Loucy (cell line): Measurements from ENCODE around the gene FGD3.

Experiments
- H2AFZ ChIP-seq: fragments of 200-600 bp; sonication (generic); 2 replicates; pipeline ENCODE4 v1.6.0; 2016; ENCODE audit warnings: antibody characterized with exemption, mild to moderate bottlenecking, low read length, moderate library complexity
- H3F3A ChIP-seq: fragments of 200-600 bp; 2 replicates; pipeline ENCODE4 v1.6.0; 2016; ENCODE audit warnings: antibody characterized with exemption, low read depth, mild to moderate bottlenecking
- H3K27me3 ChIP-seq: fragments of 200-600 bp; sonication (generic); 2 replicates; pipeline ENCODE4 v1.6.1; 2014; ENCODE audit warnings: low read length, mild to moderate bottlenecking; ENCODE audit not compliant: insufficient read depth, poor library complexity, severe bottlenecking
- H3K36me3 ChIP-seq: fragments of 200-600 bp; sonication (generic); 2 replicates; pipeline ENCODE4 v1.6.1; 2016; ENCODE audit warnings: low read length; ENCODE audit not compliant: insufficient read depth
- H3K4me1 ChIP-seq: fragments of 200-600 bp; sonication (generic); 2 replicates; pipeline ENCODE4 v1.5.1; 2014; ENCODE audit warnings: low read length, mild to moderate bottlenecking; ENCODE audit not compliant: insufficient read depth, poor library complexity, severe bottlenecking
- H3K4me2 ChIP-seq: fragments of 200-600 bp; sonication (generic); 2 replicates; pipeline ENCODE4 v1.6.0; 2014; ENCODE audit warnings: antibody characterized with exemption, low read length, low read depth, mild to moderate bottlenecking; ENCODE audit not compliant: poor library complexity, severe bottlenecking
- H3K4me3 ChIP-seq: fragments of 200-600 bp; sonication (generic); 2 replicates; pipeline ENCODE4 v1.5.1; 2014; ENCODE audit warnings: low read length, mild to moderate bottlenecking, mixed read lengths; ENCODE audit not compliant: poor library complexity, severe bottlenecking
- H3K79me2 ChIP-seq: fragments of 200-600 bp; sonication (generic); 2 replicates; pipeline ENCODE4 v1.6.1; 2014; ENCODE audit warnings: low read length; ENCODE audit not compliant: insufficient read depth
- H3K9ac ChIP-seq: fragments of 200-600 bp; sonication (generic); 2 replicates; pipeline ENCODE4 v1.6.0; 2014; ENCODE audit warnings: mild to moderate bottlenecking, low read depth, low read length, moderate library complexity; ENCODE audit not compliant: poor library complexity, severe bottlenecking
- H3K9me2 ChIP-seq: fragments of 200-600 bp; sonication (generic); replicated peaks from 2 replicates; pipeline ENCODE4 v1.6.1; 2016; ENCODE audit warnings: low read depth, low read length, mixed read lengths
- H3K9me3 ChIP-seq: fragments of 200-600 bp; sonication (generic); 2 replicates; pipeline ENCODE4 v1.6.1; 2014; ENCODE audit warnings: mild to moderate bottlenecking, antibody characterized with exemption, low read length, low read depth; ENCODE audit not compliant: insufficient read depth
- H4K20me1 ChIP-seq: fragments of 200-600 bp; sonication (generic); 2 replicates; pipeline ENCODE4 v1.6.0; 2014; ENCODE audit warnings: antibody characterized with exemption, low read length, mild to moderate bottlenecking; ENCODE audit not compliant: insufficient read depth, poor library complexity, severe bottlenecking
- EZH2phosphoT487 ChIP-seq: fragments of 200-600 bp; IDR thresholded peaks from 2 replicates; pipeline ENCODE4 v1.6.1; 2018; ENCODE audit warnings: antibody characterized with exemption, mild to moderate bottlenecking, moderate library complexity, borderline replicate concordance
- TF ChIP-seq, protein P1 (sequence below): fragments of 200-600 bp; sonication (generic); conservative IDR thresholded peaks from 2 replicates; pipeline ENCODE4 v1.5.1; 2014; ENCODE audit warnings: mild to moderate bottlenecking, antibody characterized with exemption, low read length

FGD3 gene

DNA sequence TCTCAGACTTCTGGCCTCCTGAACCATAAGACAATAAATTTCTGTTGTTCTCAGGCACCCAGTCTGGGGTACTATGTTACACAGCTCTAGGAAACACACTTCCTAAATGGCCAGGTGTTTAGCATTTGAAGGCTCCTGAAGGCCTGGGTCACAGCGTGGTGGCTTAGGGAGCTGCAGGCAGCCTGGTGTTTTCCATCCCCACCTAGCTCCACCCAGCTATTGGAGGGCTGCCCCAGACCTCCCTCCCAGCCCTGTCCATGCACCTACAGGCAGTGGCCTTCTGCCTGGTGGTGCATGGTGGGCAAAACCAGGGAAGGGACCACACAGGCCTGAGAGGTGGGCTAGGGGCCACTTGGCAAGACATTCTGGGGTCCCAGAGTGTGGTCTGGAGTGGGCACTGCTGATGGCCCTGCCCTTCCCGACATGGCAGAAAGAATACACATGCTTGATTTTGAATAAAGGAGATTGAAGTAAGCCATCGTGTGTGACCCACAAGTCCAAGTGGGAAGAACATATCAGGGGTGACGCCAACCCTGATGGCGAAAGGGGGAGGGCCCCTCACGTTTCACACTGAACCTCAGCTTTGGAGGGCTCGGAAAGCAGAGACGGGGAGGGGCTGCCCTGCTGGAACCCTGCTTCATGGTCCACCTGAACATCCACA lies 109.8 kb downstream of the FGD3 start:
- no peaks in the 10 kb centered on the region for H3K36me3 ChIP-seq
- TF ChIP-seq, protein P1, sequence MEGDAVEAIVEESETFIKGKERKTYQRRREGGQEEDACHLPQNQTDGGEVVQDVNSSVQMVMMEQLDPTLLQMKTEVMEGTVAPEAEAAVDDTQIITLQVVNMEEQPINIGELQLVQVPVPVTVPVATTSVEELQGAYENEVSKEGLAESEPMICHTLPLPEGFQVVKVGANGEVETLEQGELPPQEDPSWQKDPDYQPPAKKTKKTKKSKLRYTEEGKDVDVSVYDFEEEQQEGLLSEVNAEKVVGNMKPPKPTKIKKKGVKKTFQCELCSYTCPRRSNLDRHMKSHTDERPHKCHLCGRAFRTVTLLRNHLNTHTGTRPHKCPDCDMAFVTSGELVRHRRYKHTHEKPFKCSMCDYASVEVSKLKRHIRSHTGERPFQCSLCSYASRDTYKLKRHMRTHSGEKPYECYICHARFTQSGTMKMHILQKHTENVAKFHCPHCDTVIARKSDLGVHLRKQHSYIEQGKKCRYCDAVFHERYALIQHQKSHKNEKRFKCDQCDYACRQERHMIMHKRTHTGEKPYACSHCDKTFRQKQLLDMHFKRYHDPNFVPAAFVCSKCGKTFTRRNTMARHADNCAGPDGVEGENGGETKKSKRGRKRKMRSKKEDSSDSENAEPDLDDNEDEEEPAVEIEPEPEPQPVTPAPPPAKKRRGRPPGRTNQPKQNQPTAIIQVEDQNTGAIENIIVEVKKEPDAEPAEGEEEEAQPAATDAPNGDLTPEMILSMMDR, result no peak
- TF ChIP-seq EZH2phosphoT487, result no peak
- no peak overlapping the region for H3K4me3 ChIP-seq
- no peaks in the 10 kb centered on the region for H3K9me2 ChIP-seq
- H4K20me1 ChIP-seq, result no peaks in the 10 kb centered on the region
- H3K27me3 ChIP-seq, result no peaks in the 10 kb centered on the region
- no peak overlapping the region for H2AFZ ChIP-seq
- H3K9me3 ChIP-seq, result no peaks in the 10 kb centered on the region
- H3K4me1 ChIP-seq, result peaks cover 38% of the 10 kb centered on the region
- H3F3A ChIP-seq, result no peaks in the 10 kb centered on the region
- H3K9ac ChIP-seq, result no peak overlapping the region
- H3K79me2 ChIP-seq, result no peaks in the 10 kb centered on the region
- no peak overlapping the region for H3K4me2 ChIP-seq

DNA sequence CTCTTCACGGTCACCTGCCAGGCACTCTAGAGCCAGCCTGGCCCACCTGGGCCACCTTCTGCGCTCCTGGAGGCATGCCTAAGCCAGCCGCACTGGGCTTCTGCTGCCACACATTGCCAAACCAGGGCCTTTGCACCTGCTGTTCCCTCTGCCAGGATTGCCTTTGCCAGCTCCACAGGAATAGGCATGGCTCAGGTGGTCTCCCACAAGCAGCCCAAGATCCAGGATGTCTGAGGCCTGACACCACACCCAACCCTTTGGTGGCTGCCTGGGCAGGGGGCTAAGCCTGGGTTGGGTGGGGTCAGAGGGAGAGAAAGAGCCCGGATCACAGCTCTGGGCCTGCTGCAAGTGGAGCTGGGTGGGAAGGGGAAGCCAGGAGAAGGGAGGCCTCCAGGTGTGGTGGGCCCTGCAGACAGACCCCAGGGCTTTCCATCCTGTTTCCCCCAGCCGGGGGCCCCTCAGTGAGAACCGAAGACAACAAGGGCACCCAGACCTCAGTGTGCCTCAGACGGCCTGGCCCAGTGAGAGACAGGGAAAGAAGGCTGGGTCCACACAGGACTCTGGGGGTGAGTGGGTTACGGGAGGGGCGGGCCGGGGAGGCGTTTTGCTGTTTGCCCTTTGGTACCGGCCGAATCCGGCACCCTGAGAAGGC lies 110.5 kb downstream of the FGD3 start:
- Histone ChIP-seq H3F3A (no peaks in the 10 kb centered on the region), H3K4me3 (no peak overlapping the region), H3K4me1 (peaks cover 44% of the 10 kb centered on the region), H3K9ac (no peak overlapping the region), H3K79me2 (no peaks in the 10 kb centered on the region), H2AFZ (no peak overlapping the region), H3K36me3 (no peaks in the 10 kb centered on the region), H3K9me2 (no peaks in the 10 kb centered on the region), H4K20me1 (no peaks in the 10 kb centered on the region), H3K4me2 (no peak overlapping the region), H3K9me3 (no peaks in the 10 kb centered on the region), H3K27me3 (no peaks in the 10 kb centered on the region)
- no peak for TF ChIP-seq EZH2phosphoT487
- TF ChIP-seq, protein P1, result no peak

DNA sequence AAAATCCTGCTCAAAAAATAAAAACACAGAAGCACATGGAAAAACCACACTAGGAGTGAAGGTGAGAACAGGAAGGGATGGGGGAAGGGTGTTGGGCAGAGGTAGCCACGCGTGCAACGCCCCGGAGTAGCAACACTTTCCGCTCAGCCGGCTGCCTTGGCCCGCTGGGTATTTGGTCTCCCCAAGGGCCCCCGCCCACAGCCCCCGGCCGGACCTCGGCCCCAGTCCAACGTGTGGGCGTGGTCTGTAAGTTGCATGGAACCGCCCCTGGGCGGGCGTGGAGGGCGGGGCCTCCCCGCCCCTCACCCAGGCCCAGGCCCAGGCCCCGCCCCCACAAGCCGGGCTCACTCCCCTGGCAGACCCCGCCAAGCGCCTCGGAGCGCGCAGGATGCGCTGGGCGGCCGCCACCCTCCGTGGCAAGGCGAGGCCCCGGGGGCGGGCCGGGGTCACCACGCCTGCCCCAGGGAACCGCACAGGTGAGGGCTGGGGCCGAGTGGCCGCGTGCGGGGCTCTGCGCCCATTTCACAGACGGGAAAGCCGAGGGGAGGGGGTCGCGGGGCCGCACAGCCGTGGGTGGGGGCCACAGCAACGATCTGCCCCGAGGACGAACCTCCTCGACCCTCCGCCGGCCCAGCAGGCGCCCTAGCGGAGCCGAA lies 111.2 kb downstream of the FGD3 start, which contains the start of gene SUSD3:
Gene SUSD3, plus strand, starts transcription at position 347 of the 656 bp plus-strand sequence. Its CDS starts 42 bp downstream, at position 389.
- Histone ChIP-seq H3K9ac (no peak within 1 kb of the TSS), H2AFZ (no peak within 1 kb of the TSS)

More for the DNA sequence above, 111.2 kb downstream of the FGD3 start, which contains the start of gene SUSD3:
- Histone ChIP-seq H3F3A (0 out of 2 replicates have a peak, but pooled peaks cover 2% of the 10 kb centered on the region), H3K9me2 (no peaks in the 10 kb centered on the region), H3K79me2 (no peaks in the 10 kb centered on the region), H3K27me3 (no peaks in the 10 kb centered on the region), H3K4me3 (no peak within 1 kb of the TSS), H3K9me3 (no peaks in the 10 kb centered on the region), H4K20me1 (no peaks in the 10 kb centered on the region), H3K36me3 (no peaks in the 10 kb centered on the region), H3K4me2 (no peak within 1 kb of the TSS), H3K4me1 (peaks cover 44% of the 10 kb centered on the region)
- no peak for TF ChIP-seq EZH2phosphoT487
- TF ChIP-seq, protein P1, result no peak
